Stimulated activated CD4-positive, alpha-beta T cell treated with anti-CD3 and anti-CD28 coated beads, Interleukin-2, amount 100 ng/mL, for 24 hours (primary cell): ENCODE data around the gene SLC17A3.

Experiments used
- DNase-seq, 2 donors: peaks; one replicate each; pipeline ENCODE4 v3.0.0-alpha.2; 2020

Gene SLC17A3

DNA sequence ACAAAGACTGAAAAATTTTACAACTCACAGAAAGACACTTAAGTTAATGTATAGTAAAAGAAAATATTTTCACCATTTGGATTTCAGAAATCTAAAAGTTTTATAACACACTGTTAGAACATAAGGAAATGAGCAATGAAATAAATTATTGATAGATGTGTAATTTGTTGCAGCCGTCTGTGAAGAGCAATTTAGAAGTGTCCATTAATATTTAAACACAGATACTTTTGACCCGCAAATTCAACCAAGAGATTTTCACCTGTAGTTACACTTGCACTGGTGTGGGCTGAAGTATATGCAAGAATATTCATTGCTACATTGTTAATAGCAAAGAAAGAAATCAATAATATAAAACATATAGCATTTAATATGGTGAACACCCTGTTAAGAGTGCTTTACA, 14.6 kb upstream of the SLC17A3 start:
- no peak for DNase-seq

DNA sequence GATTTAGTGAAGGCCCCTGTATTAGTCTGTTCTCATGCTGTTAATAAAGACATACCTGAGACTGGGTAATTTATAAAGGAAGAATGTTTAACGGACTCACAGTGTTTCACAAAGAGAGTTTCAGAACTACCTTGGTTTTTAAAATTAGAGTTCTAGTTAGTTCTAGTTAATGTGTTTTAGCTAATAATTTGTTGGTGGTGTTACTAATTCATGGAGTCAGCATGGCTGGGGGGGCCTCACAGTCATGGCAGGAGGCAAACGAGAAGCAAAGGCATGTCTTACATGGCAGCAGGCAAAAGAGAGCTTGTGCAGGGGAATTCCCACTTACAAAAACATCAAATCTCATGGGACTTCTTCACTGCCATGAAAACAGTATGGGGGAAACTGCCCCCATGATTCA, 12.0 kb upstream of the SLC17A3 start:
- DNase-seq, result no peak

DNA sequence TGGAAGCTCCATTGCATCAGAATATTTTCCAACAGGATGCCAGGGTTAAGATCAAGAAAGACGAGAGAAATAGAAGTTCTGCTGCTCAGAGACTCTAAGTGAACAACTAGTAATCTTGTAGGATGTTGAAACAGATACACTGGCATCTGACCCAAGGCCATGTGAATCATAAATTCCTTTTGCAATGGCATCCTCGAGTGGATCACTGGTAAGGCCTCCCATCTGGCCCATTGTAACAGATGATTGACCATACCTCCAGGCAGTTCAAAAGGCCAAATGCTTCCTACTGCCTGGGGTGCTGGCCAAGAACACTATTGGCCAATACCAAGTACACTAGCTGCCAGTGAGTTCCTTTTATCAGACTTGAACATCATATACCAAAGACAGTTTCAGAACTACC, 9.9 kb upstream of the SLC17A3 start:
- DNase-seq, result no peak

DNA sequence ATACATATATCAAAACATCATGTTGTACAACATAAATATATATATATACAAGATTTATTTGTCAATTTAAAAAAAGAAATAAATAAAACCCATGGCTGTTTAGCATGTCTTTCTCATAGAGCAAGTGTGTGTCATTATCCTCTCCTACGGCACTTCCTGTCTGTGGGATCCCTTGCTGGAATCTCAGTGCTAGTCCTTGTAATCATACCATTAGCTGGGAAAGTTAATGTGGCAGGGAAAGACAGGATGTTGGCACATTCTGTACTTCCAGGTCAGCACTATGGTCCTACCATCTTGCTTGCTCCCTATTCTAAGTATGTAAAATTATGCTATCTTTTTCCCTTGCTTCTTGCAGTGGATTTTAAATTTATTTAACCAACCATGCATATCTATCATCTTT, 9.5 kb upstream of the SLC17A3 start:
- no peak for DNase-seq

DNA sequence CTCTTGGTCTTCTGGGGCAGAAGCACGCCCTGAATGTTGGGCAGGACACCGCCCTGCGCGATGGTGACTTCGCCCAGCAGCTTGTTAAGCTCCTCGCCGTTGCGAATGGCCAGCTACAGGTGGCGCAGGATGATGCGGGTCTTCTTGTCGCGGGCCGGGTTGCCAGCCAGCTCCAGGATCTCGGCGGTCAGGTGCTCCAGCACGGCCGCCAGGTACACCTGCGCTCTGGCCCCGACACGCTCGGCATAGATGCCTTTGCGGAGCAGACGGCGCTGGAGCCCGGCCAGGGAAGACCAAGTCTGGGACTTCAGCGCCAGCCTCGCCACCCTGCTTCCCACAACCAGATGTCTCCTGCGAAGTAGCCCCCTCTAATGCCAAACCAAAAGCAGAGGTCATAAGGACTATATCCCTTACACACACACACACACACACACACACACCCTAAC, 8.0 kb upstream of the SLC17A3 start:
- DNase-seq, result peak; percentile 20 to 29

DNA sequence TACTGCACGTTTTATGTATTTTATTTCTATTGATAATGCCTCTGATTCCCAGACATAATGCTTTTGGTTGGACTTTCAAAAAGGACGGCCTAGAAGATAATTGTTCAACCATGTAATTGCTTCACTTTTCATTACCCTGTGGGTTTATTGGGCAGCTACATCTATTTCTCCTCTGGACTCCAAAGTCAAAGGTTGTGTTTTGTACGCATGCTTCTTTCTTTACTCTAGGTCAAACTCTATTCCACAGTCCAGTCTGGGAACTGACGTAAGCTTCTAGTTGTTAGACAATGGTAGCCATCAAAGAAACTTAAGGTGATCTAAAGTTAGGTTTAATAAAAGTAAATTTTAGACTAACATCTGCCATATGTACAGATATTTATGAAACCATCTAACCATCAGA, 6.6 kb upstream of the SLC17A3 start:
- no peak for DNase-seq

DNA sequence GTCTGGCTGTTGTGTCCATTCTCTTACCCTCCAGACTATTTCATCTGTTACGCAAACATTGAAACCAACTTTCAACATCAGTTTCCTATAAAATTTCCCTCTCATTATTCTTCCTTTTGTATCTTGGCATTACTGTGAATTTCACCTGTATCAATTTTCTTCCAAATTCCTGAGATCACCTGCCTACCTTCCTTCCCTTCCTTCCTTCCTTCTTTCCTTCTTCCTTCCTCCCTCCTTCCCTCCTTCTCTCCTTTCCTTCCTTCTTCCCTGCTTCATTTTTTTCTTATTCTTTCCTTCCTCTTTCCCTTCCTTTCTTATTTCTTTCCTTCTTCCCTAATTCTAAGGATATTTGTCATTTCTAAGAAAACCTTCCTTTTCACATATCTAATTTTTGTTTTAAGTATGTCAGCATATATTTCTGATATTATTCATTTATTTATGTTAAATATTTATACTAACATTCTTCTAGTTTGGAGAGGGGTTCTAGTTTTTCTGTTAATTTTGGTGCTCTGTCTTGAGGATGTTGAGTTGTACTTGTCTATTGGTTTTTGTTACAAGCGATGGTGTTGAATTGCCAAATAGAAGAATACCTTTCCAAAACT, 4.8 kb upstream of the SLC17A3 start:
- DNase-seq, result no peak

DNA sequence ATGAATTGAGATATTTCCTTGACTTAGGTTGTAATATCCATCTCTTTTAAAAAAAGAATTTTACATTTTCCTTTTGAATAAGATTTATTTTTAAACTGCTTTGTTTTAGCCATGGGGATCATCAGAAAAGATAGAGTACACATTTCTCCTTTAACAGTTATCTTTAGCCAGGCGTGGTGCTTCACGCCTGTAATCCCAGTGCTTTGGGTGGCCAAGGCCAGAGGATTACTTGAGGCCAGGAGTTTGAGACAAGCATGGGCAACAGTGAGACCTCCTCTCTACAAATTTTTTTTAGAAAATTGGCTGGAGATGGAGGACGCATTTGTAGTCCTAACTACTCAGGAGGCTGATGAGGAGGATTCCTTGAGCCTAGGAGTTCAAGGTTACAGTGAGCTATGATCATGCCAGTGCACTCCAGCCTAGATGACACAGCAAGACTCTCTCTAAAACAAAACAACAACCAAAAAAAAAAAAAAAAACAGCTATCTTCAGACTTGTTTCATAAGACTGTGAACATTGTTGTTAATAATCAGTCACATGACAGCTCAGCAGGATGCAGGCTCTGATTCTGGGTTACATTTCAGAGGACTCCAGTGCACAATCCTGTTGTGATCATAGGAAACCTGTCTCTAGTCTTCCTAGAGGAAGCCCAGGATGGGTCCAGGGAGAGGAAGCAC, 2.0 kb upstream of the SLC17A3 start:
- DNase-seq, result no peak

DNA sequence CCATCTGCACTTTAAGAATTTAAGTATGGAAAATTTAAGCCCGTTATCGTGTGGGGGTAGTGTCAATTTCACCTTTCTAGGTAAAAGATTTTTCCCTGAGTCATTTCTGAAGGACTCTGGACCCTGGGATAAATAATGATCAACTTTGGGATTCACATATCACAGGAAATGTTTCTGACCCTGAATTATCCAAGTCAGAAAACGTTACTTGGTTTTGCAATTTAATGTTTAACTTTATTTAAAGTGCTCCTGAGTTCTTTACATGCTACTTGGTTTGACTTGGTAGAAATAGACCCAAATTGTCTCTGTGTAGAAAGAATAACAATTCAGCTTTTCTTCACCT, 1.5 kb upstream of the SLC17A3 start:
- DNase-seq, result no peak

DNA sequence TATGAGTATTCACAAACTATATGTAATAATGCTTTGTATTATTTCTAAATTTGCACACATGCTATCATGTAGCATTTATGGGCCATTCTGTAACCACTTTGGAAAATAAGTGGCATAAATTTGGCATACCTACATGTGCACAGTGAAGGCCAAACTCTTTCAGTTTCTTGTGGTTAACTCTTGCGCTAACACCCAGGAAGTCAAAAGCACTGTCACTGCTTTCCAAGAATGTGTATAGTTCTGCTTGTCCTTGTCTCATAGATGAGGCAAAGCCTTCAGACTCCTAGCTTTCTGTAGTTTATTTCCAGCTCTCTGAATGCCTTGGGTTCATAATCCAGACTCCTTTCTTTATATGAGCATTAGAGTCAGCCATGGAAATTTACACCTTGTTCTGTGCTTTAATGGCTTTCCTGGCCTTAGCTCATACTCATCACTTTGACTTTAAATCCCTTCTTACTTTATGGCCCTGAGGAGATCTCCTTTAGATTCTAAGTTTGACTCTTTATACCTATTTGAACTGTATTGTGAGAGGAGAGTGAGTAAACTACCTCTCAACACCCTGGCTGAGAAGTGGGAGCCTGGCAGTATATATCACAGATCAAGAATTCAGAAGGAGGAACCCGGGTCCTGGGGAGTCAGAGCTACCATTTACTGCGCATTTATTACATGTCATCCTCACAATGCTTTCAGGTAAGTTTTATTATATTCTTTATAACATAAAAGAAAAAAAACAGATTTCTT, 949 bp upstream of the SLC17A3 start:
- no peak for DNase-seq

DNA sequence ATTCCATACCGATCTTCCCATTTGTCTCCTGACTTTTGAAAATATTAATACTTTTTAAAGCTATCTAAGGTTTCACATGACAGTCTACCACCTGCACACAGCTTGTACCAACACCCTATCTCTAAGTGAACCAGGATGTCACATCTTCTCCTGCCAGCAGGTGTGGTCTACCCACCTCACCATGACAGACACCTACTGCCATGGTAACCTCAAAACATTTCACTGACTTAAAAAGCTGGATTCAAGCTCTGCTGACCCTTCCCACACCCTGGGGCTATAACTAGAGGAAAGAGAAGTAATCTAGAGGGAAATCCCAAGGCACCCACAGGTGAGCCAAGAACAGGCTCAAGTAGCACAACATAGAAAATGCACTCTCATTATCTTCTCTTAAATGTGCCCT, 1.2 kb downstream of the SLC17A3 start:
- no peak for DNase-seq

DNA sequence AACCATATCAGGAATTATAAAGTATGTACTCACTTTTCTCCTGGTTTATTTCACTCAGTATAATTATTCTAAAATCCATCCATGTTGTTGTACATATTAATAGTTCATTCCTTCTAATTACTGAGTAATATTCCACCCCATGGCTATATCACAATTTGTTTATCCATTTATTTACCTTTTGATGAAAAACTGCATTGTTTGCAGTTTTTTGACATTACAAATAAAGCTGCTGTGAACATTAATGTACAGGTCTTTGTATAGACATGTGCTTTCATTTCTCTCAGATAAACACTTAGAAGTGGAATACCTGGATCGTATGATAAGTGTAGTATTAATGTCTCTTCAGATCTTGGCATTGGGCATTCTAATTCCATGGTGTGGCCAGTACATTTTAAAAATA, 4.2 kb downstream of the SLC17A3 start:
- no peak for DNase-seq

DNA sequence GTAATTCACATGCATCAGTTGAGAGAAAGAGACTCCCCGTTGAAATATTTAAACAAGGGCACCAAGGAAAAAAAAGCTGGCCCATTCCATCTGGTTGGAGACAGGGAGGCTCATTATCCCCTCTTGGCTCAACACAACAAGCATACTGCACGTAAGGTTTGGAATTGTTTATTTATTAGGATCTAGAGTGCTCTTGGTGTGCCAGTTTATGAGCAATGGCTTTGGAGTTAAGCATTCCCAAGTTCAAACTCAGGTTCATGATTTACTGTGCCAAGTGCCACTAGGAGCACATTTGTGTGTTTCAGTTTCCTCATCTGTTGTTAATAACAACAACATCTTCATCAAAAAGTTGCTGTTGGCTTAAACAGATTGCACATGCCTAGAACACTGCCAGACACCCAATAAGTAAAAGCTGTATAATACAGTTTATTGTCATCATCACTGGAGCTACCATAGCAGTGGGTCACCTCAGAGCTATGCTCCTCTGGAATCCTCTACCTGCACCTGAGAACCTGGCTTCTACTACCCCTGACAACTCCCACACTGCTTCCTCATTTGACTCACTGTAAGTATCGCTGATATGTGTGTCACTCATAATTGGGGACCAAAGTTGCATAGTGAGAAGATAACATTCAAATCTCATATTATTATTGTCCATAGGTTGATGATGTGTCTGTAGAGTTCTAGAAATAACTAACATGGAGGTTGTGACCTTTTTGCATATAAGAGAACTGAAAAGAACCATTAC, 5.4 kb downstream of the SLC17A3 start:
- DNase-seq, result no peak

DNA sequence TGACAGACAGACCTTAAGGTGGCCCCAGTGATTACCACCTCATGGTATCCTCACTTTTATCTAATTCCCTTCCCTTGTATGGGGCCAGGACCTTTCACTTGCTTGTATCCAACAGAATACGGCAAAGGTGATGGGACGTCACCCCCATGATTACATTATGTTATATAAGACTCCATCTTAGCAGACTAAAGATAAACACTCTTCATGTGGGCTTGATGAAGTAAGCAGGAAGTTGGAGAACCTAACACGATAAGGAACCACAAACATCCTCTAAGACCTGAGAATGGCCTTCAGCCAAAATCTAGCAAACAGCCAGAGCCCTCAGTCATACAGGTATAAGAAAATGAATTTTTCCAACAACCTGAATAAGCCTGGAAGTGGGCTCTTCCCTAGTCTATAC, 8.0 kb downstream of the SLC17A3 start:
- DNase-seq, result no peak

DNA sequence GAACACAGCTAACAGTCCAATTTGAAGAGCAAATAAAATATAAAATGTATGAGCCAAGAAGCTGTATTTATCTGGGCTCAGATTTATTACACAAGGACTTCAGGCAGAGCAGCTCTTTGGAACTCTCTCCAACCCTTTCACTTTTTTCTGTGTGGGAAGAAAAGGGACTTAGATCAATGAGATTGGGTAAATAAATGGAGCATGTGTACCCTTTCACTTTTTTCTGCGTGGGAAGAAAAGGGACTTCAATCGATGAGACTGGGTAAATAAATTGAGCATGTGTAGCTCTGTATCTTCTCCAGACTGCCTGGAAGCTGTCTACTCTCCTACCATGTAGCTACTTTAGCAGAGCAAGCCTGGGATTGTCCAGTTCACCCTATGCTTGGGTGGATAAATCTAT, 10.7 kb downstream of the SLC17A3 start:
- DNase-seq, result no peak

DNA sequence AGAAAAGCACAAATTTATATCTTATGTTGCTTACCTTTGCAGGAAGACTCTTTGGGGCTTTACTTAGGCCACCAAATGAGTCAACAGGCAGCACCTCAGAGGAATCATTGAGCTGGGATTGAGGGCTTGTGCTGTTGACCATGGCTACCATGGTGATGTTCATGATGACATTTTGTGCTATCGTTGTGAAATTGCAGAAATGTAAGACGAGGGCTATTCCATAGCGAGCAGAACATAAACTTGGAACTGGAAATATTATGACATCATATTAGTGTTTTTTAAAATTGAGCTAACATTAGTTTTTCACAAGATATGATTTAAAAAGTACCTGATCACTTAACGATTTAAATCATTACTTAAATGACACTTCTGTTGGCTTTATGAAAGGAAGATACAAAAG, 11.8 kb downstream of the SLC17A3 start:
- DNase-seq, result no peak

DNA sequence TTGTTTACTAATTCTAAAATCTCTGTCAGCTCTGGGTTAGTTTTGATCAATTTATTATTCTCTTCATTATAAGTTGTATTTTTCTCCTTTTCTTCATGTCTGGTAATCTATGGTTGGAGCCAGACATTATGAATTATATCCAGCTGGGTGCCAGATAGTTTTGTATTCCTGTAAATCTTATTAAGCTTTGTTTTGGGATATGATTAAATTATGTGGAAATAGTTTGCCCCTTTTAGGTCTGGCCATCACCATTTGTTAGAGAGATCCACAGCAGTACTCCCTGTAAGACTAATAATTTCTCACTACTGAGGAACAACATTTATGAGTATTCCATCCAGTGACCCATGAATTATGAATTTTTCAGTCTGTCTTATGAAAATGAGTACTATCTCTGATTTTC, 21.3 kb downstream of the SLC17A3 start:
- no peak for DNase-seq

DNA sequence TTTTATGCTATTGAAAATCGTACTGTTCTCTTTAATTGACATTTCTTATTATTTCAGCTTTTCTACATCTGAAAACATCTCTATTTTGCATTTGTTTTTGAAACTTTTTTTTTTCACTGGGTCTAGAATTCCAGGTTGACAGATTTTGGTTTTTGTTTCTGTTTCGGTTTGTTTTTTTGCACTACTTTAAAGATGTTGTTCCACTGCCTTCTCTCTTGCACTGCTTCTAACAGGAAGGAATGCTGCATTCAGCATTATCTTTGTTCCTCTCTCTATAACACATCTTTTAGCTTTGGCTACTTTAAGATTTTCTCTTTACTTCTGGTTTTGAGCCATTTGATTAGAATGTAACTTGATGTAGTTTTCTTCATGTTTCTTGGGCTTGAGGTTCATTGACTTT, 22.1 kb downstream of the SLC17A3 start:
- DNase-seq, result no peak

DNA sequence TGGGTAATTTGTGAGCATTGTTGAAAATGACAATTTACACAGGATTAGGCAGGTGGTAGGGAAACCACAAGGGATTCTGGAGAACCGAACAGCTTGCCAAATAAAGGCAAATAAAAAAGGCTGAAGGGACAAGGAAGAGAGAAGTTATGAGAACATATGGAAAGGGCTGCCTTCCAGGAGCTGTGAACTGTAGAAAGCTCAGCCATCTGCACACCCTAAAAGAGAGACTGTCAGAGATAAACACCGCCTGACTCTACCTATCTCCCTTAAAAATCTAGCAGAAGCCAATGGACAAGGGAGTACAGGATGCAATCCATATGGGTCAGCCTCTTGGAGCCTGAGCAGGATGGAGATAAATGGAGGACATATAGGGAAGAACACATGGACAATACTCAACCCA, 29.5 kb downstream of the SLC17A3 start:
- DNase-seq, result no peak

DNA sequence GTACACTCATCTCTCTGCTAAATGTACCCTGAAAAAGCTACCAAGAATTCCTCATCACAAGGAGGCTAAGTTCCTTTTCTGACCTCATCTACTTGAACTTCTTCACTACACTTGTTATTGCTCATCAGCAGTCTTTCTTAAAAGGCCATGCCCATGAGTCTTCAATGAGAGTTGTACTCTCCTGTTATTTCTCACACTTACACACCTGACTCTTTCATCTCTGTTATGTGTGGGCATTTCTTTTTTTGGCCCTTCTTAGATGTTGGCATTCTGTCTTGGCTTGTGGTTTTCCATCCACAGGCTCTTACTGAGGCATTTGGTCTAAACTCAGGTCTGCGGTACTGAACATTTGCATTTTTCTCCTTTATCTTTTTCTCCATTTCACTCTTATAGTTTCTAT, 31.5 kb downstream of the SLC17A3 start:
- no peak for DNase-seq

DNA sequence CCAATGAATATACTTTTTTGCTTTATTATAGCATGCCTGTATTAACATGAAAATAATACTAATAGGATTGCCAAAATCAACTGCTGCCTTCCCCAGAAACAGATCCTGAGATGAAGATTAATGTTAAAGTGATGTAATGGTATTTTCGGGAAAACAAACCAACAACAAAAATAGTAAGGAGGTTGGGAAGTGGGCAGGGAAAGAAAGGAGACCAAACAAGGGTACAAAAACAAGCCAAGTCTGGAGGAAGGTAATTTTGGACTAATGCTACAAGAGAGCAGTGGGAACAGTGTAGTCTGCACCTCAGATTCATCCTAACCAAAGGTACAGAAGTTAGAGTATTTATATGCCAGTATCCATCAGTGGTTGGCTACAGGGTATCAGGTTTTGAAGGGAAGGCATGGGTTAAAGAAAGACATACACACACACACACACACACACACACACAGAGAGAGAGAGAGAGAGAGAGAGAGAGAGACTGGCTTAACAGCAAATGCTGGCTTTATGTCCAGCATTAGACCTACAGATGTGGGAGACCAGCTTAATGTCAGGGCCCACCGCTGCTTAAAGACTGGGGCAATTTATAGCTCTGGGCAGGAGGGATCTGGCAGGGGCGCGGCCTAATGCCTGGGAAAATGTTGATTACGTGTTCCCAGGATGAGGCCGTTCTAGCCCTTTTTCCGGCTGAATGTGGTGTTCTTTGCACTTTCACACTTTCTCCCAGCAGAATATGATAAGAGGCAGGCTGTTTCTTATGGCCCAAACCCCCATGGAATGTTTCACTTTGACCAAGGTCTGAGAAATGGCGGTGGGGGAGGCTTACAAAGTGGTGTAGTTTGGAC, 38.4 kb downstream of the SLC17A3 start:
- no peak for DNase-seq

DNA sequence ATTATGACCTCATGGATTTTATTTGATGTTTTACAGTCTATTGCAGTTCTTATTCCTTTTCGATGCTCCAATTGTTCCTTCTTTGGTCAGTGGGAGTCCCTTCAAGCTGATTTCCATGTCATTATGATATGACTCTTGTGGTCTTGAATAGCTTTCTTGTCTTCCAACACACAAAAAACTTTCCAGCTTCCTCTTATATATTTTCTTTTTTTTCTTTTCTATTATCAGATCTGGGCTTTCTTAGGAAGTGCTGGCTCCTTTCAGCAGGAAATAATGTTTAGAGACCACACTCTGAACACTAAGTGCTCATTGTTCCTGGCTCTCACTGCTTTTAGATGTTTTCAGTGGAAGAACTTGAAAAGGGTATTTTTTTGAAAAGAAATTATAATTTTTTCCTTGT, 39.1 kb downstream of the SLC17A3 start:
- no peak for DNase-seq

DNA sequence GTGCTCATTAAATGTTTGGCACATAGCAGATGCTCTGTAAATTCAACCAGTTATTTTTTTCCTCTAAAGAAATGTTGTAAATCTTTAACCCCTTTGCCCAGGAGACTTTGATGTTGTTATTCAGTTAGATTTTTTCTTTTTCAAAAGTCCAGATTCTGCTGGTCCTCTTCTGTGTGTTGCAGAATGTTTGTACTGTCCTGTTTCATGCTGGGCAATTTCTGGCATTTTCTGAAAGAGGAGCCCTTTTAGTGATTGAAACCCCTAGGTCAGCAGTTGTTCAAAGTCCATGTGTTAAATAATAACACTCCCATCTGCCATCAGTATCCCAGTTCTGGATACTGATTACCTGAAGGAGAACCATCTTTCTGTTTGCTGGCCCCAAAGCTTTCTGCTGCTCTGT, 40.9 kb downstream of the SLC17A3 start:
- no peak for DNase-seq
